Panc1 (cell line): Measurements from ENCODE around the gene ZNF300.
A peak's percentile ranks its signal among the peaks of the same experiment; 100 is the strongest.

Experiments
- CTCF ChIP-seq: fragments of 450-650 bp; IDR thresholded peaks from 2 replicates; pipeline ENCODE4 v1.5.1; 2017; ENCODE audit warnings: mild to moderate bottlenecking
- POLR2AphosphoS5 ChIP-seq: IDR thresholded peaks from 2 replicates; pipeline ENCODE4 v1.6.1; 2012; ENCODE audit warnings: mild to moderate bottlenecking, low read depth, low read length, moderate library complexity
- REST ChIP-seq, 2 experiments: IDR thresholded peaks; 2 replicates each; pipeline ENCODE4 v1.6.1; 2011 to 2012; ENCODE audit warnings: low read depth in 2 of 2, control low read depth in 1 of 2, low read length in 1 of 2, mild to moderate bottlenecking in 1 of 2, moderate library complexity in 1 of 2; ENCODE audit not compliant: insufficient read depth in 1 of 2
- TCF7L2 ChIP-seq: IDR thresholded peaks from 2 replicates; pipeline ENCODE4 v1.6.1; 2011; ENCODE audit warnings: mild to moderate bottlenecking, low read depth, low read length, inconsistent platforms

GRCh38 chr5:150847334-150847695 lies 57.5 kb downstream of the ZNF300 start:
- peak; percentile 56 for TF ChIP-seq CTCF
- TF ChIP-seq POLR2AphosphoS5: no peak
- no peak for TF ChIP-seq REST (IDR thresholded peaks at IDR 0.05; ENCODE audit: insufficient read depth in 1 of 2, low read depth in 2 of 2, low read length in 1 of 2)
- no peak for TF ChIP-seq TCF7L2
